AG04449 (cell line): ENCODE data around the gene SUSD6.

ENCODE experiments used
- CTCF ChIA-PET: fragments of 350-600 bp; formaldehyde crosslinking; extraction: SDS; loops from one replicate; lab custom pipeline; 2021; ENCODE audit warnings: antibody characterized with exemption; lab: Yijun Ruan, JAX
- POLR2A ChIA-PET: fragments of 400-600, 350-600 bp; formaldehyde crosslinking; extraction: SDS; loops from one replicate; lab custom pipeline; 2020; ENCODE audit warnings: antibody characterized with exemption, inconsistent platforms; lab: Yijun Ruan, JAX
- DNase-seq: peaks from one replicate; pipeline ENCODE4 v3.0.0-alpha.2; 2010; ENCODE audit warnings: low read depth, low spot score
- H3K4me3 ChIP-seq: 2 replicates; pipeline ENCODE4 v1.5.1; 2011; ENCODE audit warnings: low read depth, mild to moderate bottlenecking, control low read depth, low read length
- TF ChIP-seq, protein P1 (sequence below): IDR thresholded peaks from one replicate; pipeline ENCODE4 v1.5.1; 2011; ENCODE audit warnings: mild to moderate bottlenecking, moderate library complexity, low read length, control low read depth, inconsistent platforms; ENCODE audit not compliant: insufficient read depth; ENCODE audit errors: missing control alignments

SUSD6 gene

DNA sequence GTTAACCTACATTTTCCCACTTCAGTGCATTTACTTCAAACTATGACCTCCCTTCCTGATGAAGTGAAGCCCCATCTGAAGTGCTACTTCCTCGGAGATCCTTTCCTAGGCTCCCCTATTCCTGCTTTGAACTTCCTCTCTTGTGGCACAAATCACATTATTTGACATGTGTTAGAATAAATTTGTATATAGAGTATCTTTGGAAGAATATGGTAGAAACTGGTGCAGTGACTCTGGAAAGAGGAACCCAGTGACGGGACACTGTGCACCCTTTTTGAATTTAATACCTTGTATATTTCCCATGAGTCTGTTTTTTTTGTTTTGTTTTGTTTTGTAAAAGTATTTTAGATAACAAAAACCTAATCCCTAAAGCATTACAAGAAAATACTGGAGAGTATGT is 89.2 kb downstream of the SUSD6 start:
- no peak for DNase-seq
- ChIA-PET POLR2A (no interaction called here), CTCF (interaction anchor here (1.0 kb wide), 1 partner anchor 9 kb away, joined by 4 read pairs; no protein-coding TSS in a partner anchor)
- H3K4me3 ChIP-seq, result no peak overlapping the region
- TF ChIP-seq, protein P1, sequence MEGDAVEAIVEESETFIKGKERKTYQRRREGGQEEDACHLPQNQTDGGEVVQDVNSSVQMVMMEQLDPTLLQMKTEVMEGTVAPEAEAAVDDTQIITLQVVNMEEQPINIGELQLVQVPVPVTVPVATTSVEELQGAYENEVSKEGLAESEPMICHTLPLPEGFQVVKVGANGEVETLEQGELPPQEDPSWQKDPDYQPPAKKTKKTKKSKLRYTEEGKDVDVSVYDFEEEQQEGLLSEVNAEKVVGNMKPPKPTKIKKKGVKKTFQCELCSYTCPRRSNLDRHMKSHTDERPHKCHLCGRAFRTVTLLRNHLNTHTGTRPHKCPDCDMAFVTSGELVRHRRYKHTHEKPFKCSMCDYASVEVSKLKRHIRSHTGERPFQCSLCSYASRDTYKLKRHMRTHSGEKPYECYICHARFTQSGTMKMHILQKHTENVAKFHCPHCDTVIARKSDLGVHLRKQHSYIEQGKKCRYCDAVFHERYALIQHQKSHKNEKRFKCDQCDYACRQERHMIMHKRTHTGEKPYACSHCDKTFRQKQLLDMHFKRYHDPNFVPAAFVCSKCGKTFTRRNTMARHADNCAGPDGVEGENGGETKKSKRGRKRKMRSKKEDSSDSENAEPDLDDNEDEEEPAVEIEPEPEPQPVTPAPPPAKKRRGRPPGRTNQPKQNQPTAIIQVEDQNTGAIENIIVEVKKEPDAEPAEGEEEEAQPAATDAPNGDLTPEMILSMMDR, result no peak

DNA sequence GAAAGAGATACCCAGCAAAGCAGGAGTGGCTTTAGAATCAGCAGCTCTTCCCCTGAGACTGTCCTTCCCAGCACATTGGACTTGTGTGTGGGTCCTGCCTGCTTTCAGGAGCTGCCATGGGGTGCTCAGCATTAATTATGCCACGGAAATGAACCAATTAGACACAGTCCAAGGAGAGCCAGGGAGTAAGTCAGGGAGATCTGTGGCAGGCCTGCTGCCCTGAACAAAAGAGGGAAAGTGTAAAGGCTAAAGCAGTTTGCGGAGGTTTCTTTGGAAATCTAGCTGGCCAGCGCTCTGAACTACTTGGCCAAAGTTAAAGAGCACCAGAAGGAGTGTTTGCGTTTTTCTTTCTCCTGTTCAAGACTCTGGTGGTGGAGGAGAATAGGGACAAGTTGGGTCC is 89.9 kb downstream of the SUSD6 start:
- CTCF ChIA-PET, result interaction anchor here (0.6 to 1.0 kb wide), 3 partner anchors 8 to 117 kb away, joined by 3 to 5 read pairs (median 4); no protein-coding TSS in a partner anchor
- H3K4me3 ChIP-seq, result no peak overlapping the region
- POLR2A ChIA-PET, result no interaction called here

DNA sequence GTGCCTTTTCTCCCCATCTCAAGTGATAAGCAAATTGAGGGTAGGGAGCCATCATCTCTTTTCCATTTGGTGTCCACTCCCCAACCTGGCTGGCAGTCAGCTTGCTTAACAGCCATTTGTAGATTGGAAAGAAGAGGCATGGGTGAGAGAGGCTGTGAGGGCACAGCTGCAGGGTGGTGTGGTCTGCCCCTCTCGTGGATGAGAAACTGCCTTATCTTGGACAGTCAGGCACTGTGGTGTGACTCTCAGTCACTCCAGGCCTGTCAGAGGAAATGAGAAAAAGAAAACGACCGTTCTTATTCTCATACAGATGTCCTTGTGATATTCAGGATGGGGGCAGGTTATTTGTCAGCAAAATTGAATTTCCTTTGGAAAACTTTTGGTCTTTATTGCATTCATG is 90.5 kb downstream of the SUSD6 start:
- CTCF ChIA-PET, result interaction anchor here (0.6 to 1.0 kb wide), 3 partner anchors 8 to 117 kb away, joined by 3 to 5 read pairs (median 4); no protein-coding TSS in a partner anchor
- POLR2A ChIA-PET, result no interaction called here
- no peak overlapping the region for H3K4me3 ChIP-seq
- TF ChIP-seq, protein P1, result no peak
- no peak for DNase-seq

More for the DNA sequence above, 89.9 kb downstream of the SUSD6 start:
- TF ChIP-seq, protein P1, result no peak
- DNase-seq, result no peak

DNA sequence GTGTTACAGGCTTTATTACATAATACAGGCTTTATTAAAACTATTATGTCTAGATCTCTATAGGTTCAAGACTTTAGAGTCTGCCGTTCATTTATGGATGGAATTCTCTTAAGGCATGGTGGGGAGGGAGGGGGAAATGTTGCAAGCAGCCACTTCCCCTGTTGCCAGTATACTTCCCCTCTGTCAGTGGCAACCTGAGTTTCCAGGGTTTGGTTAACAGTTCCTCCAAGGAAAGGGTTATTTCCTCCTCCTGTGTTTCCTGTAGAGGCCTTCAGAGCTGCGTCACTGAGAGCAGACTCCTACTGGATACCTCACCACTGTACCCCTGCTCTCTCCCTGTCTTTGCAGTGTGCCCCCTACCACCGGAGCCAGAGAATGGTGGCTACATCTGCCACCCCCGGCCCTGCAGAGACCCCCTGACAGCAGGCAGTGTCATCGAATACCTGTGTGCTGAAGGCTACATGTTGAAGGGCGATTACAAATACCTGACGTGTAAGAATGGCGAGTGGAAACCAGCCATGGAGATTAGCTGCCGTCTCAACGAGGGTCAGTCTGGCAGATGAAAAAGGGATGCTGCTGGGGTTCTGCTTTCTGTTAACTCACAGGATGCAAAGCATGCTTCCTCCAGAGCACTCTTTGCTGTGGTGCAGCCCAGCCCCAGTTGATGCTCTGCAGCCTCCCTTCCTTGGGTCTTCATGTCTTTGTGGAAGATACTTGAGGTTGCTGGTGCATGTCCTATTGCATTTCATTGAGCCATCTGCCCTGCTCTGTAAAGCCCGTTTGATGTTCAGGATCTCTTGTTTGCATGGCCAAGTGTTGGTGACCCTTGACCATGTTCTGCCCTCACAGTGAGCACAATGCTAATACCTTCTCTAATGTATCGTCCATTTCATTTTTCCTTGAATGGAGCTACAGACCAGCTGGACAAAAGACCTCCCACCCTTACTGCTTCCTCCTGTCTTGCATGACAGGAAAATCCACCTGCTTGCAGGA is 91.9 kb downstream of the SUSD6 start:
- CTCF ChIA-PET, result interaction anchor here (0.7 to 1.1 kb wide), 2 partner anchors 16 to 119 kb away, joined by 3 to 5 read pairs; no protein-coding TSS in a partner anchor
- no peak for DNase-seq
- no peak overlapping the region for H3K4me3 ChIP-seq
- POLR2A ChIA-PET, result no interaction called here
- TF ChIP-seq, protein P1, result no peak

DNA sequence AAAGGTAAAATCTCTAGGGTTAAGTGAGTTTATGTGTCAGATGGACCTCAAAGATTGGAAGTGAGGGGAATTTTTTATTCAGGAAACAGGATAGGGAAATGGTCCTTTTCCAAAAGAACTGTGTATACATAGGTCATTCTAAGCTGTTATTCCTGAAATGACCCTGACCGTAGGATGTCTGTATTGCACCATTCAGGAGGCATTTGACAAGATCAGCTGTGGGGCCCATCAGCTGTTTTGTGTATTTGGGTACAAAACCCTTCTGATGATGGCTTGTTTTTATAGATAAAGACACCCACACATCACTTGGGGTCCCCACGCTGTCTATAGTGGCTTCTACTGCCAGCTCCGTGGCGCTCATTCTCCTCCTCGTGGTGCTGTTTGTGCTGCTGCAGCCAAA is 92.9 kb downstream of the SUSD6 start:
- DNase-seq, result no peak
- no peak overlapping the region for H3K4me3 ChIP-seq
- TF ChIP-seq, protein P1, result no peak
- CTCF ChIA-PET, result interaction anchor here (0.5 to 1.1 kb wide), 4 partner anchors 16 to 146 kb away, joined by 3 to 5 read pairs (median 3); no protein-coding TSS in a partner anchor
- POLR2A ChIA-PET, result no interaction called here

DNA sequence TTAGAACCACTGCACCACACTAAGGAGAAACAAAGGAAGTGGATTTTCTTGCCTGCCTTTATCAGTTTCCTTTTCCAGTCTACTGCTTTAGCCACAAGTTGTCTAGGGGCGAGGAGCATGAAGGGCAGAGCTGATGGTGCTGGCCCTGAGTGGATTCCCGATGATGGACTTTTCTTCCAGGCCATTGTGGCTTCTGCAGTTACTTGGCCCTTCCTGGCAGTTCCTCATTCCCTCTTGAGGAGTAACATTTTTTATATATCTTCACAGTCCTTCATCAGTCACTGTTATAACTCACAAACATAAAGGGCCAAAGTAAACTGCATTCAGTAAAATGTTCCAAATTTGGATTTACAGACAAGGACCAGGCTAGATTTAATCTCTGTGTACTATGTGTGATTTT is 94.3 kb downstream of the SUSD6 start:
- TF ChIP-seq, protein P1, result no peak
- no peak overlapping the region for H3K4me3 ChIP-seq
- CTCF ChIA-PET, result interaction anchor here (0.8 to 1.8 kb wide), 2 partner anchors 22 to 121 kb away, joined by 4 to 5 read pairs; no protein-coding TSS in a partner anchor
- POLR2A ChIA-PET, result no interaction called here
- no peak for DNase-seq
